ENCODE data around the gene TEX19.

DNA sequence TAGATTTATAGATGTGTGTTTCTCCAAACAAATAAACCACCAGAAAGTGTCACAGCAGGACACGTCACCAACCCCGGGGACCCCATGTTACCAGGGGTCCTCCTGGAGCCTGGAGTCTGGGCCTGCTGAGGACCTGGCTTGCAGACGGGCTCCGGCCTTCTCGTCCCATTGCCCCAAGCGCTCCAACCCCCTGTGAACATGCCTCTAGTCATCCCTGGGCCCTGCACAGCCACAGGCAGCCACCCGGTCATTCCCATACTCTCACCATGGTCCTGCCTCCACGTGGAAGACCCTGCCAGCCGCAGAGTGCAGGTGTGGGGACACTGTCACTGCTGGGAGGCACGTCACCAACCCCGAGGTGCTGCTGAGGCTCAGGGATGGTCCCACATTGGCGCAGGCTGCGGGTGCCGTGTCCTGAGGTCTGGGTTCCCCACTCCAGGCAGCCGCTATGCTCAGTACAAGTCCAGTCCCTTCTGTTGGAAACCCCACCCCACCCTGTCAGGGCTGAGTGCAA lies 30.0 kb upstream of the TEX19 start:
- TF ChIP-seq POLR2AphosphoS5 (IDR thresholded peaks at IDR 0.05; ENCODE audit: low read depth) (no peak), CREB1 (CRISPR knock-in tag; IDR thresholded peaks at IDR 0.05; ENCODE audit: low read depth) (no peak), ZNF331 (CRISPR knock-in tag; IDR thresholded peaks at IDR 0.05; ENCODE audit: low read depth) (no peak), EZH2 (IDR thresholded peaks at IDR 0.05; ENCODE audit: low read depth, unreplicated experiment) (no peak), EZH2phosphoT487 (IDR thresholded peaks at IDR 0.05; ENCODE audit: unreplicated experiment) (no peak)
- TF ChIP-seq, protein P1, sequence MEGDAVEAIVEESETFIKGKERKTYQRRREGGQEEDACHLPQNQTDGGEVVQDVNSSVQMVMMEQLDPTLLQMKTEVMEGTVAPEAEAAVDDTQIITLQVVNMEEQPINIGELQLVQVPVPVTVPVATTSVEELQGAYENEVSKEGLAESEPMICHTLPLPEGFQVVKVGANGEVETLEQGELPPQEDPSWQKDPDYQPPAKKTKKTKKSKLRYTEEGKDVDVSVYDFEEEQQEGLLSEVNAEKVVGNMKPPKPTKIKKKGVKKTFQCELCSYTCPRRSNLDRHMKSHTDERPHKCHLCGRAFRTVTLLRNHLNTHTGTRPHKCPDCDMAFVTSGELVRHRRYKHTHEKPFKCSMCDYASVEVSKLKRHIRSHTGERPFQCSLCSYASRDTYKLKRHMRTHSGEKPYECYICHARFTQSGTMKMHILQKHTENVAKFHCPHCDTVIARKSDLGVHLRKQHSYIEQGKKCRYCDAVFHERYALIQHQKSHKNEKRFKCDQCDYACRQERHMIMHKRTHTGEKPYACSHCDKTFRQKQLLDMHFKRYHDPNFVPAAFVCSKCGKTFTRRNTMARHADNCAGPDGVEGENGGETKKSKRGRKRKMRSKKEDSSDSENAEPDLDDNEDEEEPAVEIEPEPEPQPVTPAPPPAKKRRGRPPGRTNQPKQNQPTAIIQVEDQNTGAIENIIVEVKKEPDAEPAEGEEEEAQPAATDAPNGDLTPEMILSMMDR (conservative IDR thresholded peaks at IDR 0.05; ENCODE audit: low read depth in 2 of 2): no peak
- TF ChIP-seq, protein P2, sequence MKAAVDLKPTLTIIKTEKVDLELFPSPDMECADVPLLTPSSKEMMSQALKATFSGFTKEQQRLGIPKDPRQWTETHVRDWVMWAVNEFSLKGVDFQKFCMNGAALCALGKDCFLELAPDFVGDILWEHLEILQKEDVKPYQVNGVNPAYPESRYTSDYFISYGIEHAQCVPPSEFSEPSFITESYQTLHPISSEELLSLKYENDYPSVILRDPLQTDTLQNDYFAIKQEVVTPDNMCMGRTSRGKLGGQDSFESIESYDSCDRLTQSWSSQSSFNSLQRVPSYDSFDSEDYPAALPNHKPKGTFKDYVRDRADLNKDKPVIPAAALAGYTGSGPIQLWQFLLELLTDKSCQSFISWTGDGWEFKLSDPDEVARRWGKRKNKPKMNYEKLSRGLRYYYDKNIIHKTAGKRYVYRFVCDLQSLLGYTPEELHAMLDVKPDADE (IDR thresholded peaks at IDR 0.05): no peak

Data from GM23338 (cell line).